Glomerular visceral epithelial cell (primary cell): ENCODE results near the gene COL4A2.

Experiments
- DNase-seq: peaks from one replicate; pipeline ENCODE4 v3.0.0-alpha.2; 2016; ENCODE audit errors: extremely low spot score

Gene COL4A2

DNA sequence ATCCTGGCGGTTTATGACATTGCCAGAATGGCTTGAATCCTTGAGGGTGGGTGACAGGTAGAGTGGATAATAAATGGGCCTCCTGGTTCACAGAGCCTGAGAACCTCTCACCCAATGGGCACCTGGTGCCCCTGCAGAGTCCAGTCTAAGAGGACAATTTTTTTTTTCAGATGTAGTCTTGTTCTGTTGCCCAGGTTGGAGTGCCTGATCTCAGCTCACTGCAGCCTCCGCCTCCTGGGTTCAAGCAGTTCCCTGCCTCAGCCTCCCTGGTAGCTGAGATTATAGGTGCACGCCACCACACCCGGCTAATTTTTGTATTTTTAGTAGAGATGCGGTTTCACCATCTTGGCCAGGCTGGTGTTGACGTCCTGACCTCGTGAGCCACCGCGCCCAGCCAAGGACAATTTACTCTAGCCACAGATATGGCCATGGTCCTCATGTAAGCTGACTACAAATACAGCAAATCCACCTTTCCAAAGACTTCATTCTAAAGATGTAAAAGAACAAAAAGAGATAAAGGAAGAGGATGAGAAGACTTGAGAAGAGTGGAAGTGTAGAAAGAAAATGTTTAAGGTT, 33.0 kb downstream of the COL4A2 start:
- DNase-seq: no peak

DNA sequence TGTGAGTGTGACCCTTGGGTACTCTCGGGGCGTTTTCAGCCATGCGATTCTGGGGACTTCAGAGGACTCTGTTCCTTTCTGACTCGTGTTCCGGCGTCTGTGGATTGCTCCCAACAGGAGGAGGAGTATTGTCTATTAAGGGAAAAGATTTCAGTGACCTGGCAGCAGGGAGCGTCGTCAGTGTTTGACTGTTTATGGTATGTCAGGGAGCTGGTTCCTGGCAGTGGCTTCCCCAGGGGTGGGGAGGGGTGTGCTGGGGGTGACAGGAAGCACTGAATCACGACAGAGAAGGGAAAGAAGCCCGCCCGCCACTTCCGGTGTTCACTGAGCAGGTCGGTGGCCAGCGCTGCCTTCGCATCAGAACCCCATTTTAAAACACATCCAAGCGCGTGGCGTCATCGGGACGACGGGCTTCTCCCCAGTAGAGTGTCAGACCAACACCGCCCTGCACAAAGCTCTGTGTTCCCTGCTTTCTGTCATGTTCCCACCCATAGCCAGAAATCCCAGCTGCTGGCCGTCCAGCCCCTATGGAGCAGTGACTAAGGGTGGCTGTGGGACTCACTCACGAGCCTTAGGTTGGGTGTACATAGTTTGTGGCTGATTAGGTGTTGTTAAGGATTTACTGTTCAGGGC, 33.8 kb downstream of the COL4A2 start:
- peak; percentile 58 for DNase-seq

- DNase-seq: no peak
These were observed 34.6 kb downstream of the COL4A2 start for GRCh38 chr13:110341445-110342244.

DNA sequence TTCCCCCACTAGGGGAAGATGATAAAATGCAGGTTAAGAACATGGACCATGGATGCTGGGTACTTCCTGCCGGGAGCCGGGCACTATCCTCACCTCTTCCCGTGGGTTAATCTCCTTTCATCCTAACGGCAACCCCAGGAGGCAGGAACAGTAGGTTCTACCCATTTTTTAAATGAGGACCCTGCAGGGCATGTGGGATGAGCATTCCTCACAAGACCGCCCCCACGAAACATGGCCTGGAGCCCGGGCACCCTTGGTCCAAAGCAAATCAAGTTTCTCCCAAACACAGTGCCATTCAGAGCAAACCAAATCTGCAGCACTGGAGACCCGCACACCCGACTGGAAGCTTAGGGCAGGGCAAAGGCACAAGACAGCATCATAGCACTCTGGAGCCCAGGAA, 35.4 kb downstream of the COL4A2 start:
- DNase-seq: no peak

DNA sequence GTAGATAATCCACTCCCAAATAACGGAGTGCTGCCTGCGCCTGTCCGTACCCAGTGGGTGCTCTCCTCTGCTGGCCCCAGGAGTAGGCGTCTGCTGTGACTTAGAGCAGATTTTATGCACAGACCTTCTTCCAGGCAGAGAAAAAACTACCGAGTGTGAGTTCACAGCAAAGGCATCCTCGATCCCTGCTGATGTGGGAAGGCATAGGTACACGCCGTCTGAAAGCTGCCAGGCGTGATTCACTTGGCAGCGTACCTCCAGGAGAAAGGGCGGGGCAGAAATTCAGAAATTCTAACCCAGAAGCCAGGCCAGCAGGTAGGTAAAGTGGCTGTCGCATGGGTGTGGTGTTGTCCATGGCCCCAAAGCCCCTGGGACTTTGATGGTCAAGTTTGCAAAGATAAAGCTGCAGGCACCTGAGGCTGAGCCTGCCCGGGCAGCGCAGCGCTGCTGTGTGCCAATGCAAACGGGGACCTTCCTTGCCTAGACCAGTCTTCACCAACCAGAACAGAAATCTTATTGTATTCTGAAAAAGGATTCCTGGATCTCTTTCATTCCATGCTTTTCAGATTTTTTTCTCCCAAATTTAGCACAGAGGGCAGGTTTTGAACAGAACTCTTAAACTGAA, 36.3 kb downstream of the COL4A2 start:
- no peak for DNase-seq

DNA sequence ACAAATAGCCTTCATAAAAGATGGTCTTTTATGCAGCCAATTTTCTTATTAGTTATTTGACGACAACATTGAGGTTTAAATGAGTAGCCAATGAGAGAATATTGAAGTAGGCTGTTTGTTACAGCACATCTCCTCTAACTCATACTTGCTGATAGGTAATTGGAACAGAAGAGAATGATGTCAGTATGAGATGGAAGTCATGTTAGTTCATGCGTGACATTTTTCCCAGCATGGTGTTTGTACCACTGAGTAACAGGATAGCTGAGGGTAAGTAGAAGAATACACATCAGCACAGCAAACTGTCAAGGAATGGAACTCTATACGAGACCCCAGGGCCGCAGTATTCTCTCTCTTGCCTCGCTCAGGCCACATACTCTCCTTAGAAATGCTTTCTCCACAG, 37.2 kb downstream of the COL4A2 start:
- no peak for DNase-seq

- DNase-seq: no peak
These were observed 38.2 kb downstream of the COL4A2 start for GRCh38 chr13:110345266-110345665.

DNA sequence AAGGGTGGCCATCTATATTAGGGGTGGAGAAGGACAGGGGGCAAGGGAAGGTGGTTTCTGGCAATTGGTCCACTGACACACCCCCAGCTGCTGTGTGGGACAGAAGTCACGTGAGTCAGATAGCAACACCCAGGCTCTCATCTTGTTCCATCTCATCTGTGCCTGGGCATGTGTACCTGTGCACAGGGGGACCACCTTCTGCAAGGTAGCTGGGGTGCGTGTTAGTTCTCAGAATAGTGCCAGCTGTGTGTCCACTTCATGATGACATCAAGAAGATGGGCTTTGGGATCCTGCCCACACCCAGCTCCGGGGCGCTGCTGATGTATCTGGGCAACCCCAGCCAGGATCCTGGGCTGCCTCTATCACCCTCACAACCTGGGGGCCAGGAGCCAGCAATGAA, 38.6 kb downstream of the COL4A2 start:
- no peak for DNase-seq

DNA sequence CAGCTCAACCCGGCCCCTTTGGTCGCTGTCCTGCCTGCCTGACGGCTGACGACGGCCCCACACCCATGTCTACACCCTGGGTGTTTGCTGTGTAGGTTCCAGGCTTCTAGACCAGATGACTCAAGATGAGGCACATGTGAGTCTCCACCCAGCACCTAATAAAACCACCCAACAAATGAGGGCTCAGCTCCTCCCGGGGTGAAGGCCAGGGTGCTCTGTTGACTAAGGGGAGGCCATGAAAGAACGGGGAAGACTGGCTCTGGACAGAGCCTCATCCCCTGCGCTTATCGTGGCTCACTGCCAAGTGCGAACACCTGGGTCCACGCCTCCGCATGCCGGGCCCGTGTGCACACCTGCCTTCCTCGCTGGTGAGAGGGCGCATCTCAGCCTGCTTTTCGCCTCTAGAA, 39.6 kb downstream of the COL4A2 start:
- DNase-seq: no peak

GRCh38 chr13:110347088-110347487, 40.0 kb downstream of the COL4A2 start:
- no peak for DNase-seq

GRCh38 chr13:110347535-110348308, 40.6 kb downstream of the COL4A2 start:
- peak; percentile 97 for DNase-seq

- DNase-seq: no peak
These were observed 41.4 kb downstream of the COL4A2 start for GRCh38 chr13:110348309-110349105.

GRCh38 chr13:110349239-110349638, 42.2 kb downstream of the COL4A2 start:
- DNase-seq: no peak

DNA sequence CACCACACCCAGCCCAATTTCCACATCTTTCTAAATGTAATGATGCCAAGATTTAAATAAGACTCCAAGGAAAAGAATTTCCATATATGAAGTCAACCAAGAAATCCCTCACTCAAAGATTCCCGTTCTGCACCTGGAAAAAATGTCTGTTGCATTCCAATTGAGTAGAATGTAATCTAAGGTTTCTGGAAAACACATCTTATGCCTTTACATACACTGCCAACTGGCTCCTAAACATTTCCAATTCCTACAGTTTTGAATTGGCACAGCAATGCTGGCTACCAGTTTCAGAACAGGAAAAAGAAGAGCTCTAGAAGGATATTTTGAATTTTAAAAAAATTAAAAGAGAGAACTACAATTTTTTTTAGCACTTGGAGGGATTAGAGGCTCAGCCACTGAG, 43.0 kb downstream of the COL4A2 start:
- no peak for DNase-seq

DNA sequence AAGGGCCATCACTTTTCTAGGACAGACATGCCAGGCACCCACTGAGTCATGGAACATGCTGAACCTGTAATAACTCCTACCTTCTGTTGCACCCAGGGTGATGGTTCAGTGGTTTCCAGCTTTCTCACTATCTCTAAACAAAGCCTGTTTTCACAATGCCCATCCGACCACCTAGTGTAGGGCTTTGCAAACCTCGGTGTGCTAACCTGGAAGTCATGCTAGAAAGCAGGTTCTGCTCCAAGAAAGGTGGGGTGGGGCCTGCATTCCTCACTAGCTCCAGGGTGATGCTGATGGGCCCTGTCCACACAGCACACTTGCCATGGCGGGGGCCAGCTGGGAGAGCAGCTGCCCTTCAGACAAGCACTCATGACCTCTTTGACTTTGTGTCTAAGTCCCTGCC, 43.4 kb downstream of the COL4A2 start:
- no peak for DNase-seq

DNA sequence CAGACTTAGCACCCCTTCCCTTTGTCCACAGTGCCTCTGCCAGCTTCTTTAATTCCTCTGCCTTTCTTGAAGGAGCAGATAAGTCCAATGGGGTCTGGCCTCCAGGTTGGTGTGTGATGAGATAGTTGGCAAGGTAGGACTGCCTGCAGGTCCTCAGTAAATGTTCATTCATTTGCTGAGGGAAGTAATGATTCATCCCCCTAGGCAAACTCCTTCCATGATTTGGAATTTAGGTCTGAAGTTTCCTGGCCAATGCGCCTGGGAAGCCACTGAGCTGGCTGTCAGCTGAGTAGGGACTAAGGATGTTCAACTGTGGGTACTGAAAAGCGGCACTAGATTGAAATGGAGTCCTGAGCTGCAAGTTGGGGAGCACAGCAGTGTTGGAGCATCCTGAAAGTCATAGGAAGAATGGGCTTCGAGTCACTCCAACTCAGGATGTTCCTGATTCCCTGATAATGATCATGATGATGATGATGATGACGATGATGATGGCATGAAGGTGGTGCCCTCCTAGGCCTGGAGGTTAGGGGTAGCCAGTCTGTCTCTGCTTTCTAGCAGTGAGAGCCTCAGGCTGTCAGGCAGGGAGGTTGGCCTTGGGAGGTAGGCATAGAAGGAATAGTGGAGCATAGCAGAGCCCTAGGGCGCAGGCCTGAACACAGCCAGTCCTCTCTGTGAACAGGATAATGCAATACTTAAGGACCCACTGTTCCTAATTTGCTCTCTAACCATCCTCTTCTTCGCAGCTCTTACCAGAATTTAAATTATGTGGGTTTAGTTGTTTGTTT, 44.7 kb downstream of the COL4A2 start:
- no peak for DNase-seq

- DNase-seq: no peak
These were observed 45.7 kb downstream of the COL4A2 start for GRCh38 chr13:110352735-110353134.

GRCh38 chr13:110353339-110353977, 46.4 kb downstream of the COL4A2 start:
- no peak for DNase-seq

DNA sequence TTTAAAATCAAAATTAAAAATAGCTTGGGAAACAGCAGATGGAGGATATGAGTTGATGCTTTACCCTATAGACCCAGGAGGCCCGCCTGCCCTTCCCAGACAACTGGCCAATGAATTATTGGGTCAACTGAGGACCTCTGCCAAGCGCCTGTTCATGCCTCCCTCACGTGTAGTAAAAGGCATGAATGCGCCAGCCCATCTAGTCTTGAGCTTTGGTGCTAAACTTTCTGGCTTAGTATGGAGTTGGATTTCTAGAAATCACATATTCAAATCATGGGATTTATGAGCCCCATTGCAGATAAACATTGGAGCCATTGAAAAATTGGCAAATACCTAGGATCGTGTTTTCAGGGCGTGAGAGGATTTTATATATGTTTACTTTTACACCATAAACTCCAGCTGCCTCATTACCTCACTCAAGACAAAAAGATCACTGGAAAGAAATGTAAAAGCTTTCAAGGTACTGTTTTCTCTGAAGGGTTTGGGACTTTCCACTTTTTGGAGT, 47.1 kb downstream of the COL4A2 start:
- DNase-seq: no peak
